PC-3 (cell line): Measurements from ENCODE around the gene SMIM7. TPM values are rescaled to one million over a fixed set of nuclear protein-coding genes. Genes with fewer than 3 reads are reported as not detected.
"Not testable (repeated sequence)": the region's sequence is repeated elsewhere in the genome, so short reads cannot be mapped to it uniquely, and the experiment has no call there.

ENCODE experiments used
- ATAC-seq: fragments of 200-7000 bp; cut with Tn5 transposase; 2 replicates; pipeline ENCODE4 v1.9.1; 2020; ENCODE audit warnings: mild to moderate bottlenecking, moderate library complexity
- BruUV-seq: library from RNA; stranded (reverse); fragments of 400-500 nt; replicated peaks from 2 replicates; lab custom pipeline; 2021; lab: Mats Ljungman, UMichigan
- CTCF ChIA-PET: fragments of 300-600 bp; sonication (Branson Sonifier 250); formaldehyde crosslinking; loops from one replicate; lab custom pipeline; 2022; ENCODE audit warnings: antibody characterized with exemption; lab: Charles Lee
- POLR2A ChIA-PET: fragments of 300-600 bp; sonication (Branson Sonifier 250); formaldehyde crosslinking; loops from one replicate; lab custom pipeline; 2022; ENCODE audit warnings: antibody characterized with exemption; ENCODE audit not compliant: unreplicated experiment; lab: Charles Lee
- DNase-seq: peaks from one replicate; pipeline ENCODE4 v3.0.0-alpha.2; 2015
- H2AFZ ChIP-seq: fragments of 300-600 bp; sonication (generic); 2 replicates; pipeline ENCODE4 v1.6.0; 2016; ENCODE audit warnings: antibody characterized with exemption, low read length
- H3F3A ChIP-seq: fragments of 300-600 bp; sonication (generic); one replicate; pipeline ENCODE4 v1.6.0; 2017; ENCODE audit warnings: antibody characterized with exemption, low read length, control low read depth, mild to moderate bottlenecking; ENCODE audit not compliant: unreplicated experiment
- H3K27ac ChIP-seq: fragments of 300-600 bp; sonication (generic); 2 replicates; pipeline ENCODE4 v1.5.1; 2016; ENCODE audit warnings: mild to moderate bottlenecking, low read length
- H3K27me3 ChIP-seq: fragments of 300-600 bp; sonication (generic); 2 replicates; pipeline ENCODE4 v1.6.1; 2016; ENCODE audit warnings: low read length, mixed read lengths
- H3K36me3 ChIP-seq: fragments of 300-600 bp; sonication (generic); 2 replicates; pipeline ENCODE4 v1.6.1; 2016; ENCODE audit warnings: low read depth, mixed run types, low read length, mixed read lengths
- H3K4me1 ChIP-seq: fragments of 300-600 bp; sonication (generic); 2 replicates; pipeline ENCODE4 v1.5.1; 2016; ENCODE audit warnings: low read length; ENCODE audit not compliant: insufficient read depth
- H3K4me2 ChIP-seq: fragments of 300-600 bp; sonication (generic); 2 replicates; pipeline ENCODE4 v1.6.0; 2016; ENCODE audit warnings: low read length
- H3K4me3 ChIP-seq: fragments of 300-600 bp; sonication (generic); 2 replicates; pipeline ENCODE4 v1.5.1; 2016; ENCODE audit warnings: mild to moderate bottlenecking, low read length, mixed read lengths
- H3K79me2 ChIP-seq: fragments of 300-600 bp; sonication (generic); 2 replicates; pipeline ENCODE4 v1.6.1; 2017; ENCODE audit warnings: low read length, mixed read lengths
- H3K9ac ChIP-seq: fragments of 300-600 bp; sonication (generic); 2 replicates; pipeline ENCODE4 v1.6.0; 2016; ENCODE audit warnings: mild to moderate bottlenecking, low read length
- H3K9me2 ChIP-seq: fragments of 300-600 bp; sonication (generic); replicated peaks from 2 replicates; pipeline ENCODE4 v1.6.1; 2016; ENCODE audit warnings: mixed run types, low read length, mixed read lengths
- H3K9me3 ChIP-seq: fragments of 300-600 bp; sonication (generic); 2 replicates; pipeline ENCODE4 v1.6.1; 2016; ENCODE audit warnings: low read length, mixed read lengths
- H4K20me1 ChIP-seq: fragments of 300-600 bp; sonication (generic); 2 replicates; pipeline ENCODE4 v1.6.1; 2016; ENCODE audit warnings: low read length, mixed read lengths
- CTCF ChIP-seq: fragments of 300-600 bp; sonication (generic); conservative IDR thresholded peaks from 2 replicates; pipeline ENCODE4 v1.5.1; 2017; ENCODE audit warnings: antibody characterized with exemption, low read depth, mild to moderate bottlenecking, low read length
- EZH2 ChIP-seq: fragments of 300-600 bp; sonication (generic); IDR thresholded peaks from one replicate; pipeline ENCODE4 v1.6.1; 2017; ENCODE audit warnings: antibody characterized with exemption, mild to moderate bottlenecking, low read length; ENCODE audit not compliant: unreplicated experiment
- EZH2phosphoT487 ChIP-seq: fragments of 300-600 bp; sonication (generic); IDR thresholded peaks from 2 replicates; pipeline ENCODE4 v1.6.1; 2018; ENCODE audit warnings: mild to moderate bottlenecking, antibody characterized with exemption, low read length, borderline replicate concordance
- intact Hi-C: fragments of 100-400 bp; cut with micrococcal nuclease; formaldehyde crosslinking; loops from 2 replicates; pipeline ENCODE4 v1.9.0; 2023
- total RNA-seq: library from RNA; depleted of rRNA; stranded (reverse); fragments of >200 nt; gene quantifications from 2 replicates; pipeline ENCODE4 v1.2.3, GENCODE V29; 2014

SMIM7 gene
- total RNA-seq, 1 experiment from 2014 or later: 74.1 TPM

GRCh38 chr19:16654627-16655026 is 5.3 kb downstream of the SMIM7 start:
- Histone ChIP-seq H3F3A (no peaks in the 10 kb centered on the region), H3K9ac (no peak overlapping the region), H4K20me1 (peaks cover 16% of the 10 kb centered on the region), H3K9me2 (no peaks in the 10 kb centered on the region), H3K4me1 (peaks cover 8% of the 10 kb centered on the region), H3K27ac (no peak overlapping the region), H3K4me2 (no peak overlapping the region), H2AFZ (no peak overlapping the region), H3K4me3 (no peak overlapping the region), H3K27me3 (no peaks in the 10 kb centered on the region), H3K36me3 (peaks cover 50% of the 10 kb centered on the region), H3K9me3 (no peaks in the 10 kb centered on the region), H3K79me2 (peaks cover 45% of the 10 kb centered on the region)
- intact Hi-C loops: no loop called here
- POLR2A ChIA-PET: no interaction called here
- ATAC-seq: no peak
- no TSS peak for BruUV-seq
- no peak for DNase-seq
- CTCF ChIA-PET: no interaction called here
- TF ChIP-seq EZH2phosphoT487 (no peak), EZH2 (no peak), CTCF (no peak)

DNA sequence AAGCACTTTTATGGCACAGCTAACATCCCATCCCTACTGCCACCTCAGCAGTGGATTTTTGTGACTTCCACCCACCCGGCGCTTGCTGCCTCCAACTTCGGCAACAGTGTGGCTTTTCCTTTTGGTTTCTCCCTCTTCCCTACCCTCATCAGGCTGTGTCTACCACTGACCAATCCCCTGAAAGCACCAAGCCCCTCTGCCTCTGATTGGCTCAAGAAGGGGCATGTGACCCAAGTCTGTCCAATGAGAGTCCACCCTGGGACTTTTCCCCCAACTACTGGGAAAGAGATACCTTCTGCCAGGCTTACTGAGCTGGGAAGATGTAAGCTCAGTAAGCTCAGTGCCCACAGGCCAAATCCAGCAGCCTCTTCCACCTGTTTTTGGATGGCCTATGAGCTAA is 5.8 kb downstream of the SMIM7 start:
- TF ChIP-seq CTCF (no peak), EZH2 (no peak), EZH2phosphoT487 (no peak)
- ATAC-seq (no peak), DNase-seq (no peak)
- Histone ChIP-seq H3K27ac (no peak overlapping the region), H3K36me3 (peaks cover 50% of the 10 kb centered on the region), H3F3A (no peaks in the 10 kb centered on the region), H3K4me2 (no peak overlapping the region), H3K9ac (no peak overlapping the region), H3K9me2 (no peaks in the 10 kb centered on the region), H3K79me2 (peaks cover 41% of the 10 kb centered on the region), H2AFZ (no peak overlapping the region), H3K4me3 (no peak overlapping the region), H3K9me3 (no peaks in the 10 kb centered on the region), H3K27me3 (no peaks in the 10 kb centered on the region), H3K4me1 (peaks cover 7% of the 10 kb centered on the region), H4K20me1 (peaks cover 12% of the 10 kb centered on the region)
- ChIA-PET CTCF (no interaction called here), POLR2A (no interaction called here)
- intact Hi-C loops: no loop called here
- BruUV-seq: no TSS peak

DNA sequence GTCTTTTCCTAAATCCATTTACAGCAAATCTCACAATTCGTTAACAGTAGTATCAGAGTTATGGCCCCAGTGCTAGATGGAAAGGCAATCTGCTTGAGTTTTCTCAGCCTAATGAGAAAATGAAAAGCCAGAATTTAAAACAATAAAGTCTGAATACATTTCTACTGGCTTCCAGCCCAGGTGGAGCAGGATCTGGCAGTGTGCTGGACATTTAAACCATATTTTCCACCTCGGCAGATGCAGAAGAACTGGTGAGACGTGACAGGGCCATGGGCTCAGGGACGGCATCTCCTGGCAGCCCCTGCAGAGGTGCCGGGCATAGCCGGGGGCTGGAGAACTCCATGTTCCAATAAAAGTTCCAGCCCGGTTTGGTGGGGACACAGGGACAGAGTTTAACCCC is 7.1 kb downstream of the SMIM7 start:
- H4K20me1 ChIP-seq: no peaks in the 10 kb centered on the region
- no peaks in the 10 kb centered on the region for H3K4me1 ChIP-seq
- no peaks in the 10 kb centered on the region for H3K9me2 ChIP-seq
- H3K4me2 ChIP-seq: no peak overlapping the region
- no peaks in the 10 kb centered on the region for H3K27me3 ChIP-seq
- ChIA-PET POLR2A (no interaction called here), CTCF (no interaction called here)
- peaks cover 28% of the 10 kb centered on the region for H3K79me2 ChIP-seq
- DNase-seq: no peak
- ATAC-seq: no peak
- H3K27ac ChIP-seq: no peak overlapping the region
- H3K4me3 ChIP-seq: no peak overlapping the region
- H2AFZ ChIP-seq: no peak overlapping the region
- peaks cover 46% of the 10 kb centered on the region for H3K36me3 ChIP-seq
- TF ChIP-seq CTCF (no peak), EZH2 (no peak), EZH2phosphoT487 (no peak)
- intact Hi-C loops: no loop called here
- no TSS peak for BruUV-seq
- H3K9ac ChIP-seq: no peak overlapping the region
- no peaks in the 10 kb centered on the region for H3K9me3 ChIP-seq
- H3F3A ChIP-seq: no peaks in the 10 kb centered on the region

GRCh38 chr19:16651421-16652188 is 8.3 kb downstream of the SMIM7 start:
- H3K4me1 ChIP-seq, H4K20me1 ChIP-seq, DNase-seq, H3K9me3 ChIP-seq, CTCF ChIA-PET, H3K27ac ChIP-seq, H3K27me3 ChIP-seq, ATAC-seq, intact Hi-C loops, H2AFZ ChIP-seq, H3K4me3 ChIP-seq, H3K4me2 ChIP-seq, H3F3A ChIP-seq, H3K9ac ChIP-seq, POLR2A ChIA-PET, BruUV-seq, H3K9me2 ChIP-seq: not testable (repeated sequence)
- Histone ChIP-seq H3K36me3 (peaks cover 51% of the 10 kb centered on the region), H3K79me2 (peaks cover 17% of the 10 kb centered on the region)
